ENCODE results near the gene FRY. TPM values are rescaled to one million over a fixed set of nuclear protein-coding genes. Genes with fewer than 3 reads are reported as not detected.
"Not testable (repeated sequence)": the region's sequence is repeated elsewhere in the genome, so short reads cannot be mapped to it uniquely, and the experiment has no call there.

Gene FRY
- total RNA-seq, 1 donor from 2014 or later, result 98.7 TPM

DNA sequence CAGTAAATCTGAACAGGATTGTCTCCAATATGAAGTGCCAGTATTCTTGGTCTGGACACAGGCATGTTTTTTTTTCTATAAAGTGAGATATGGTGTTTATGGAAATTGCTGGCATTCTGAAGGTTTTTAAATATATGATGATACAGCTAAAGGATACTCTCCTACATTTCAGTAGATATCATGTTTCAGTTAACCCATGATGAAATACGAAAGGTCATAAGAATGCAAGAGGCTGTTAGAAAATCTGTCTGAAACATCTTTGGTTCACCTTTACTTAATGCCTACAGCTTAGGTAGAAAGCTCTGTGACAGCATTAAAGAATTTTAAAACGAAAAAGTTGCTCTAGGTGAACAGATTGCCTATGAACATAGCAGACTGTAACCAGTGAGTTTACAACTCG is 9.1 kb downstream of the FRY start:
- no peak for DNase-seq (ENCODE audit: low read depth, low spot score)

DNA sequence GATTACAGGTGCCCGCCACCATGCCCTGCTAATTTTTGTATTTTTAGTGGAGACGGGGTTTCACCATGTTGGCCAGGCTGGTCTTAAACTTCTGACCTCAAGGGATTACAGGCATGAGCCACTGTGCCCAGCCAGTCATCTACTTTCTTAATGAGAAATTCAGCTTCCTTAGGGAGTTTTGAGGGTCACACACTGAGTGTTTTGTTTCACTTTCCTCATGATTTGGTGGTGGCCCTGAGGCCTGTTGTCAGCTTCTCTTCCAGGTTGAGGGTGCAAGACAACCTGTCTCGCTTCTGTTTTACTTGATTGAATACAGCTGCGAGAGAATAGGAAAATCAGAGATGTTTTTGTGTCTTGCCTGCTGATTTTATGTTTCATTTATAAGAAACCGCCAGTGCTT is 9.9 kb downstream of the FRY start:
- no peak for DNase-seq (ENCODE audit: low read depth, low spot score)

DNA sequence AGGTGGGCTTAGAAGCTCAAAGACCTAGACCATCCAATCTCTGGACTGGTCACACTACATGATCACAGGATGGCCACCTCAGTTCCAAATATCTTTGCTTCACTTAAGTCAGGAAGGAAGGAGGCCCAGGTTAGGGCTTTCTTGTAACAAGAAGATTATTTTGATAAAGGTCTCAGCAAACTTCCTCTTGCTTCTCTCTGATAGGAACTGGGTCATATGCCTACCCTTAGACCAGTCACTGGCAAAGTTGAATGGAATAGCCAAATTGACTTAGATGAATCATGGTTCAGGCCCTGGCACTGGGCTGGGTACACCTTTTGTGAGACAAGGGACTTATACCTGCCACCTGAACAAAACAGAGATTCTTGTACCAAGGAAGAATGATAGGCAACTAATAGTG is 11.0 kb downstream of the FRY start:
- no peak for DNase-seq (ENCODE audit: low read depth, low spot score)

DNA sequence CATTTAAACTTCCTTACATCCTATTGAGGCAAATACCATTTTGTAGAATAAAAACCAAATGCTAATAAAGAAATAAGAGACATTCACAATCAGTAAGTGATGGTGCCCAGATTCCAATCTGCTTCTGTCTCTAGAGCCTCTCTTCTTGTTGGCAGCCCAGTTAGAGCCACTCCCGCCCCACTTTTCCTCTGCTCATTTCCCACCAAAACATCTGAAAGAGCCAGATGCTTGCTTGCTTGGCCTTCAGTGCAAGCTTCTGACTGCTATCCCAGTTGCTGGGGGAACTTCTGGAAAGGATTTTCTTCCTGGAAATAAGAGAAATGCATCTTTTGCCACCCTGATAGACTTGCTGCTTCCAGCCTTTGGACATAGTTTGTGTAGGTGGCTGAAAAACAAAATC is 12.9 kb downstream of the FRY start:
- no peak for DNase-seq (ENCODE audit: low read depth, low spot score)

DNA sequence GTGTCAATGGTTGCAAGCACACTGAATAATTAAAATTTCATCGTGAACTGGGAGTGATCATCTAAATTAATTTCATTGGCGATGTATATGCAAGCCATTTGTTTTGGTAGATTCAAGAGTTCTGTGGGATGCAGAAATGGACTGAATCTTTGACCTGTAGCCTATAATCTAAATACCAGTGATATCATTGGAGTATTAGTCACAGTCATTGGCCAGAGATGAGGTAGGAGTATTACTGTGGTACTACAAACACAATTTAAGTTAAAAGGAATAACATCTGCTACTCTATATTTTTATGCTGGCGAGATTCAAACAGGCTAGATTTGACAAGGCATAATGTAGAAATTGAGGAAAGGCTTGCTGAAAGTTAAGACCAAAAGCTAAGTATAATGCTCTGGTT is 14.0 kb downstream of the FRY start:
- no peak for DNase-seq (ENCODE audit: low read depth, low spot score)

DNA sequence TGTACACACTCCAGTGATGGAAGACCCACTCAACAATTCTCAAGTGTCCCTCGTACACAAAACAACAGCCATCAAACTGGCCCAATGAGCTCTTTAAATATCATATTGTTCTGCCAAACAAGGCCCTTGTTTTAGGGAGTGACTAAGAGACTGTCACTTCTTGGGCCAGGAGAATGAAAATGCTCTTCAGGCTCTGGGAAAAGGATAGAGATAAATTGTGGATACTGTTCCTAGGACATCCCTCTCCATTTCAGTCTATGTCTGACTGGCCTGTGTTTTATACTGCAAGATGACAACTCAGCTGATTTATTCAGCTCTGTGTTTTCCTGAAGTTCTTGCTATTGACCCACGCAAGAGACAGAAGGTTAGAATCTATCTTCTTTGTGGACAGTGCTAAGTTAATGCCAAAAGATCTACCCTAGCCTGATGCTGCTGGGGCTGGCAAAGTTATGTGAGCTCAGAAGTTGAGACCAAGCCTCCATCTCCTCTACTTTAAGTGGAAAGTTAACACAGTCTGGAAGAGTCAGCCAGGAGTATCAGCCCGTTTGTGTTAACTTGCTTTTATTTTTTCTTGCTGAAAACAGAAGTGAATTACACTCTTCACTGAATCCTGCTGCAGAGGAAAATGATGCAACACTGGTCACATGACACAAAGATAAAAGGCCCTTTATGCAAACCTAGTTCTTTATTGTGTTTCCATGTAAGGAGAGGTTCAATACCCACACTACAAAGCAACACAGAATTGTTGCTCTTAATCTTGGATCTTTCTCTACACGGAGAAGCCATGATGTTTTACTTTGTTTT is 14.6 kb downstream of the FRY start:
- no peak for DNase-seq (ENCODE audit: low read depth, low spot score)

DNA sequence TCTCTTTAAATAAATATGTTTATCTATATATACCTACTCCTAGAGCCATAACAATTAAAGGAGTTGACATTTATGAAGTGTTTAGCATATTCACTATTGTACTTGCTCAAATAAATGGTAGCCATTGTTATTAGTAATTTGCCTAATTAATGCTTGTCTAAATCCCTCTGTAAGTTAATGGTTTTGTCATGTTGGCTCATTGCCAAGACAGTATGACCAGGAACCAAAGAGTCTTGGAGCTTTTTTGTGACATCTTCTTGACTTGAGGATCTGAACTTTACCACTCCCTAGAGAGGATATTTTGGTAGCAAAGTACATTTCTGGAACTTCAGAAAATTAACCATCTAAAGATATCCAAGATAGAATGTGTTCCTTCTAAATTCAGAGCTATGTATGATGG is 15.5 kb downstream of the FRY start:
- no peak for DNase-seq (ENCODE audit: low read depth, low spot score)

DNA sequence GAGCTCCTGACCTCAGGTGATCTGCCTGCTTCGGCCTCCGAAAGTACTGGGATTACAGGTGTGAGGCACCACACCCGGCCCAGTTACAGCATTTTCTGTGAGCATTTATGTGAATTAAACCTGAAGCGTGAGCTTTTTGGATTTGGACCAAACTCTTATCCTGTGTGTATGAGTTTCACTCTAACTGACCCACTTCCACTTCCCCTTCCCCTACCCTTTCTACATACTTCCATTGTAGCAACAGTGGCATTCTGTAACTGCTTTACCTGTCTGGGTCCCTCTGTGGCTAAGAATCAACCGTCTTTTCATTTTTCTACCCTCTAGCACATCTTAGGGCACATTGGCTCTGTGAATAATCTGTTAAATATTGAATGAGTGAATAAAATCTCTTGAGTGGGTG is 16.2 kb downstream of the FRY start:
- DNase-seq (ENCODE audit: low read depth, low spot score), result no peak

DNA sequence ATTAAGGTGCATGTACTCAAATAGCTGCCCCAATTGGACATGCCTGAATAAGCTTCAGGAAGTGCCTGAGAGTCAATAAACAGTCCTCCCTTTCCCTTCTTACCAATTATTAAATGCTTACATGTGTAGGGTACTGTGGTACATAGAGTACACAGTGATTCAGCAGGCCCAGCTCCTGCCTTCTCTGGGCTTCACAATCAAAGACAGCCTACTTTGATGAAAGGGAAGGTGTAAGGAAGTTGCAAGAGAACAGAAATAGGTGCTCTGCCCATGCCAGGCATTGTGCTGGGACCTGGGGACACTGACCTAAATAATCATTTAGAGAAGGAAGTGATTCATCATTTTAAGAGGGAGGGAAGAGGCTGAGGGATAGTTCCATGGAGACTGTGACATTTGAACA is 17.2 kb downstream of the FRY start:
- no peak for DNase-seq (ENCODE audit: low read depth, low spot score)

DNA sequence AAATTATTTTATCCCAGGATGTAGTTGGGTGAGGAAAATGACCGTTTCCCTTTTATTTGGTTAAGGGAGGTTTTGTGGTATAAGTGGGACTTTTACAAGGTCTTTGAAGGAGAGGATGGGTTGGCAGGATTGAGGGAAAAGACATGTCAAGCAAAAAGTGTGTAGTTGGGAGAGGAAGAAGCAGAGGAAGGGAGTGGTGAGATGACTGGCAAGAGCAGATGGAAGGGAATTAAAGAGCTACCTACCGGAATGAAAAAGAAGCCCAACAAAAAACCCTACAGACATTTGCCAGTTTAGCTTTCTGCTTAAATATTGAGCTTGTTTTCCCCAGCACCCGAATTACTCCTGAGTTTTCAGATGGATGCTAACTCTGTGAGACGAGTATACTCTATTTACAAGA is 19.6 kb downstream of the FRY start:
- DNase-seq (ENCODE audit: low read depth, low spot score), result no peak

DNA sequence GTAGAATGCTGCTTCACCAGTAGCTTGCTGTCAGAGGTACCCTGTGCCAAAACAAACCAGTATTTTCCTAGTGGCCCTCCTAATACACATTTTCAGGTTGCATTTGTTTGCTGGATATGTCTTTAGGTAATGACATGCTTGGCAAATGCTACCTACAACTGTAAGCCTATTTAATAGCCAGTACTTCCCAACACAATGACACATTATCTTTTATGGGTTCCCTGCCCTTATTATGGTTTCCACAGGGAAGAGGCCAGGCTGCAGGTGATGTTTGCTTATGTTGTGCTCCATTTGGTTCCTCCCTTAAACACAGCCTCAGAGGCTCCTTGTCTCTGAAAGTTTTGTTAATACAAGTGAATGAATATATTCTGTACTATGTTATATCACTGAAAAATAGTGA is 24.7 kb downstream of the FRY start:
- no peak for DNase-seq (ENCODE audit: low read depth, low spot score)

DNA sequence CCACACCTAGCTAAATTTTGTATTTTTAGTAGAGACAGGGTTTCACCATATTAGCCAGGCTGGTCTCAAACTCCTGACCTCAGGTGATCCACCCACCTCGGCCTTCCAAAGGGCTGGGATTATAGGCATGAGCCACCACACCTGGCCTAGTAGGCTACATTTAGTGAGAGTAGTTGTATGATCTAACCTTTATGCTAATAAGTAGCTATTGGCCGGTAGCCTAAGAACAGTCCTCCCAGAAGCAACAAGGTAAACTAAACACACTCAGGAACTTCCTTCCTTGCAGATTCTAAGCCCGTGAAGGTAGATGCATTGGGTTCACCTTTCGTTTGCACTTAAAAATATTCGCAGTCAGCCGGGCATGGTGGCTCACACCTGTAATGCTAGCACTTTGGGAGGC is 25.8 kb downstream of the FRY start:
- not testable (repeated sequence) for DNase-seq (ENCODE audit: low read depth, low spot score)

DNA sequence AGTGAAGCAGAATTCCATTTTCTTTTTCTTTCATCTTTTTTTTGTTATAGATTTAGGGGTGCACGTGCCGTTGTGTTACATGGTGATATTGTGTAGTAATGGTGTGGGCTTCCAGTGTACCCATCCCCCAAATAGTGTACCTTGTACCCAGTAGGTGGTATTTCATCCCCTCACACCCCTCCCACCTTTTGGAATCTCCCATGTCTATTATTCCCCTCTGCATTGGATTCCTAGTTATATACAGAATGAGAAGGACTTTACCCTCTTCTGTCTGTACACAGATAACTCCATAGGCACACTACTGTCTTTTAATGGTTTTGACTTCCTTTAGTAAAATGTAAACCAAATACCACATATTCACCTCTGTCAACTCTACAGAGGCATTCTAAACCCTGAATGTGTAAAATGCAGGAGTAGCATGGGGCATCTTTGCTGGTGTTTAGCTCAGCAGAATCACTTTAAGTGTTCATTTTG is 28.0 kb downstream of the FRY start:
- DNase-seq (ENCODE audit: low read depth, low spot score), result no peak

DNA sequence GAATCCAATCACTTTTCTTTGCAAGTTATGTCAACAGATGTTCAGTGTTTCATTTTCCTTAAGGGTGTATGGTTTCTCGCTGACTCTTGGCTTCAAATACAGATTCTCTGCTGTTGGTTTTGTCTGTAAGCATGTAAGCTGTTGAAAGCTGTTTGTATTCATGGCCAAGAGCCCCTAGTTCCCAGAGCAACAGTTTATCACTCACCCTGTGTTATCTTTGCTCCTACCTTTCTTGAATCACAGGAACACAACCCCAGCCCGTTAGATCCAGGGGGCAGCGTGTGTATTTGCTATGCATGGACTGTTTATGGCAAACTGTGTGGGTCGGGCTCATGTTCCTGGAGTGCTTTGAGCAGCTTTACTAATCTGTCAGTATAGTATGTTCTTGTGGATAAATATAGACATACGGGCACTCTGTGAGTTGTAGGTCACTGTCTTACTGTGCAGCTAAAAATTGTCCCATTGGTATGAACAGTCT is 28.9 kb downstream of the FRY start:
- no peak for DNase-seq (ENCODE audit: low read depth, low spot score)

DNA sequence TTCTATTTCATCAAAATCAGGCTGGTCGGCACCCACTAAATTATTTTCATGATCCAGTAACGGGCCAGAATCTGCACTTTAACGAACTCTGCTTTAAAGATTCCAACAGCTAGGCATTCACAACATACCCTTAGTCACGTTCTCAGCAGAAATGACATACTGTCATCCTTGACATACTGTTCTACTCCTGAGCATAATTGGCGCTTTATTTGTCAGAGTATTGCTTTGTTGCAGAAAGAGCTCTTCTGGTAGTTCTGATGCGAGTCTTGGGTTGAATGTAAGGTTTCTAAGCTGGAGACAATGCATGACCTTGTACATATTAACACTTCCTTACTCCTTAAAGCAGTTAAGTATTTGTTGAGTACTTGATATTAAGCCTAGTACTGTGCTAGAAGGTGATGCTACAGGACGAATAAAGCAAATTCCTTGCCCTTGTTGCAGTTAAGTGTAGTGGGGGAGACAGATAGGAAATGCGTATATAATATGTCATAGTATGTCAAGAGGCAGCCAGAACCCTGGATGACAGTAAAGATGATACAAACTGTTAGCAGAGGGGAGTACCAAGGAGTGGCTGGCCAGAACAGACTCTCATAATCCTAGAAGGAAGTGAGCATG is 32.2 kb downstream of the FRY start:
- no peak for DNase-seq (ENCODE audit: low read depth, low spot score)

DNA sequence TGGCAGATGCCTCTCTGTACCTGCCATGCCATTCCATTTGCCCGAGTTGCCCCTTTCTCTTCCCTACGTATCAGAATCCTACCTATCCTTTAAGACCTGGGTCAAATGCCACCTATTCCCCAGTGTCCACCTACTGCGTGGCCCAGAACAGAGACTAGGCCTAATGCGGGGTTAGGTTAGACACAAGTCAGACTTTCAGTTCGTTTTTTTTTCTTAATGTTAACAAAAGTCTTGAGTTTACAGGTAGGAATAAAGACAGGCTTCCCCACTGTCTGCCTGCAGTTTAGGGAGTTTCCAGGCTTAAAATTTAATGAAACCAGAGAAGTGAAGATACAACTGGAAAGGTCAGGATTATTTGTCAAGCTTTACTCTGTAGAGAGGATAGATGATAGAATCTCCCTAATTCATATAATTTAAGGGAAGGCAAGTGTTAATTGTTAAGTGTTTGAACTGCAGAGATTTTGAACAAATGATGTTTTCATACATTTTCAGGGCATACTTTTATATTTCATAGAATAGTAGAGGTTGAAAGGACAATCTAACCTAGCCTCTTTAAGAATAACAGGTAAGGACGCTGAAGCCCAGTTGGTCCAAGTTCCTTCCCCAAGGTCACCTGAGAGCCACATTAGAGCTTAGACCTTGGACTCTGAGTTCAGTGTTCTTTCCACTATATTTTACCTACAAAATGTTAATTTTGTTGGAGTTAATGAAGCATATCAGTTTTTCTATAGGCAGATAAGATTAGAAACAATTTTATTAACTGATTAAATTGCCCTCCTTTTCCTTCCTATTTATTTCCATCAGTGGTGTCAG is 35.8 kb downstream of the FRY start:
- DNase-seq (ENCODE audit: low read depth, low spot score), result no peak

DNA sequence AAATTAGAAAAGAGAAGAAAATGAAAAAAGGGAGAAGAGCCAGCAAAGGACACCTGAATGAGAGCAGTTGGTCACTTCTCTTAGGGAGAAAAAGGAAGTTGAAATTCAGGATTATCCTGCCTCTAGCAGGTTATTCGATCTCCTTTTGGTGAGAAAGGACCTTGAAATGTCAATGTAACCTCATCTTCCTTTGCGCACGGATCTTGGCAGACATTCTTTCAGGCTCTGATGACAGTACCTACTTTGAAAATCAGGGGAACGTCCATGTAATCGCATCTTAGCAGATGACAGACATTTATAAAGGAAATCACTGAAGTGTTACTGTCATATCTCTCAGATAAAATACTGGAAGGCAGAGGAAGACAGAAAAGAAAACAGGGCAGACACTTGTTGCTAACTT is 36.7 kb downstream of the FRY start:
- DNase-seq (ENCODE audit: low read depth, low spot score), result no peak

DNA sequence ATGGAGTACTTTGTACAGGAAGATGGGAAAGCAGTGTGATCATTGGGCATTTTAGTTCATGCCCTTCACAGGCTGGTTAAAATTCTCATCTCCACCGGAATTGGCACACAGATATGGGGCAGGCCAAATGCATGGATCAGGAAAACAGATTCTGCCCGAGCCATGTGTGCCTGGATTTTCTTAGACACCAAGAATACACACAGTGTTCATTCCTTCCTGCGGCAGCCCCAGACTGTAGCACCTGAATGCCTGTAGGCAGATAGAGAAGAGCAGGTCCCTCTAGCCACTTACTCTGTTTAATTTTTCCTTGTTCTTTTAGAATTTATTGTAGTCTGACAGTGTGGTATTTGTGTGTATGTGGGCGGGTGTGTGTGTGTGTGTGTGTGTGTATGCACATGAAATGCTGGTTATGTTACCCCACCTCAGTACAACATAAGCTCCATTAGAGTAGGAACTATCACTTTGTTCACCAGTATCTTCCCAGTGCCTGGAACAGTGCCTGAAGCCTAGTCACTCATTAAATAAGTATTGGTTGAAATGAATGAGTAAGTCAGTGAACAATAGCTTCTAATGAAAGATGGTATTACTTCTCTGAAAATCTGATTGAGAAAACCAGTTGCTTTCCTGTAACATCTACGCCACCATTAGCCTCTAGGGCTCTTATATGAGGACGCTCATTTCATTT is 41.7 kb downstream of the FRY start:
- no peak for DNase-seq (ENCODE audit: low read depth, low spot score)

DNA sequence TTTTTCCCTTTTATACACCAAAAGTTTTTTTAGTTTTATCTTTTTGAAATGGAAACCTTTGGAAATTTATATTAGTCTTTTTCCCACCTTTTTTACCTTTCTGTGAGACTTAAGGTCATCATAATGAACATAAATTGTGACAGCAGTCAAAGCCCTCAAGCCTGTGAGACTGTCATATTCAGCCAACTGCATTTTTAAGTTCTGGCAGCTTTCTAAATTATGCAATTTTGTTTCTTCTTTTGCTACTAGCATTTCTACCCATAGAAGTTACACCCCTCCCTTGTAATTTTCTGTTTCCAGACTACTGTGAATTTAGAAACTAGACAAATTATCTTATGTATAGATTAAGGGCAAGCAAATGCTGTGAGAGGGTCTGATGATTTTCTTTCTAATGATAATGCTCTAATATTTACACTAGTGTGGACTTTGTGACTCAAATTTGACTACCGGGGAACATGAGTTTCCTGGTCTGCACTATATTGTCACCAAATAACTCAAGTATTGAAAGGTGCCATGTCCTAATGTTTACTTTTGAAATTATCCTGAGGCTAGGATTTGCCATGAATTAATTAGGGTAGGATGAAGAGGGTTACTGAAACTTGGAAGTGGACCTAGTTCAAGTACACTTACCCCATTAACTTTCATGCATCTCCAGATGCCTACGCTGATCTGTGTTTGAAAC is 43.7 kb downstream of the FRY start:
- DNase-seq (ENCODE audit: low read depth, low spot score), result no peak

DNA sequence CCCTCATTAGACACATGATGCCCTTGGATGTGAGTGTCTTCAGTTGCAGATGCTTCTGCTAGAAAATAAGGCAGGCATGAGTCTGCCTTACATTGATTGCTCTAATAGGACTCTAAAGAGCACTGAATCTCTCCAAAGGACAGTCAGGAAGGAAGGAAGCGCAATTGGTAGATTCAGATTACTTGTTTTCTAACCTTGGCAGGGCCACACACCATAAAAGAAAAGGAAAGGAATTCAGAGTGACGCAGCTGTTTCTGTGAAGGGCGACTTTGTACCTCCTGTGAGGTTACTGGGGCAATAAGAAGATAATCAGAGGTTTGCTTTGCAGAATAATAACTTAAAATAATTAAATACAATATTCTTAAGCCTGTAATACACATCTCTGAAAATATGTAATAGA is 48.0 kb downstream of the FRY start:
- no peak for DNase-seq (ENCODE audit: low read depth, low spot score)

DNA sequence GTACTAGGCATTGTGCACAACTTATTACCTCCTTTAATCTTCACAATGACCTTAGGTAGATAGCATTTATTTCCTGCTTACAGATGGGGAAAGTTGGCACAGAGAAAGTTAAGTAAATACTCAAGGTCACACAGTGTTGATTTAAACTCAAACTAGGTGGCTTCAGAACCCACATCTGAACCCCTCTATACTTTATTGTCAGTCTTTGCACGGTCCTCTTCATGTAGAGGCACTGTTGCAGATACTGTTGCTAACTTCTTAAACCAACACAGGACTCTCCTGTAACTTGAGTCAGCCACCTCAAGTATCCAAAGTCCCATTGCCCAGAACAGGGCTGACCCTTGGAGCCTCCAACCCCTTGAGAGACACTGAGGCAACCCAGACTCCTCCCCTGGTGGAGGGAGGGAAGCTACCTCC is 48.8 kb downstream of the FRY start:
- no peak for DNase-seq (ENCODE audit: low read depth, low spot score)
